Ishikawa (cell line): Measurements from ENCODE around the gene BLID.

Source experiments
- CEBPB ChIP-seq: IDR thresholded peaks from 2 replicates; pipeline ENCODE4 v1.6.1; 2012
- CREB1 ChIP-seq: IDR thresholded peaks from 2 replicates; pipeline ENCODE4 v1.6.1; 2012; ENCODE audit warnings: low read depth
- EGR1 ChIP-seq: IDR thresholded peaks from 2 replicates; pipeline ENCODE4 v1.6.1; 2012
- EP300 ChIP-seq: IDR thresholded peaks from 2 replicates; pipeline ENCODE4 v1.6.1; 2012; ENCODE audit warnings: borderline replicate concordance
- FOXM1 ChIP-seq: IDR thresholded peaks from 2 replicates; pipeline ENCODE4 v1.6.1; 2012; ENCODE audit warnings: low read depth, borderline replicate concordance
- NFIC ChIP-seq: IDR thresholded peaks from 2 replicates; pipeline ENCODE4 v1.6.1; 2012
- RAD21 ChIP-seq: IDR thresholded peaks from 2 replicates; pipeline ENCODE4 v1.6.1; 2012; ENCODE audit warnings: low read depth
- TAF1 ChIP-seq: IDR thresholded peaks from 2 replicates; pipeline ENCODE4 v1.6.1; 2012; ENCODE audit warnings: low read depth, mild to moderate bottlenecking
- TCF12 ChIP-seq: IDR thresholded peaks from 2 replicates; pipeline ENCODE4 v1.6.1; 2012; ENCODE audit warnings: low read depth
- TEAD4 ChIP-seq: IDR thresholded peaks from 2 replicates; pipeline ENCODE4 v1.6.1; 2012
- YY1 ChIP-seq: IDR thresholded peaks from 2 replicates; pipeline ENCODE4 v1.6.1; 2012; ENCODE audit warnings: low read depth
- ZBTB7A ChIP-seq: IDR thresholded peaks from 2 replicates; pipeline ENCODE4 v1.6.1; 2012; ENCODE audit warnings: low read depth
- TF ChIP-seq, protein P1 (sequence below): IDR thresholded peaks from 2 replicates; pipeline ENCODE4 v1.6.1; 2012
- TF ChIP-seq, protein P2 (sequence below): IDR thresholded peaks from 2 replicates; pipeline ENCODE4 v1.6.1; 2012; ENCODE audit warnings: low read depth, mild to moderate bottlenecking
- TF ChIP-seq, protein P3 (sequence below): IDR thresholded peaks from 2 replicates; pipeline ENCODE4 v1.6.1; 2012

BLID gene

DNA sequence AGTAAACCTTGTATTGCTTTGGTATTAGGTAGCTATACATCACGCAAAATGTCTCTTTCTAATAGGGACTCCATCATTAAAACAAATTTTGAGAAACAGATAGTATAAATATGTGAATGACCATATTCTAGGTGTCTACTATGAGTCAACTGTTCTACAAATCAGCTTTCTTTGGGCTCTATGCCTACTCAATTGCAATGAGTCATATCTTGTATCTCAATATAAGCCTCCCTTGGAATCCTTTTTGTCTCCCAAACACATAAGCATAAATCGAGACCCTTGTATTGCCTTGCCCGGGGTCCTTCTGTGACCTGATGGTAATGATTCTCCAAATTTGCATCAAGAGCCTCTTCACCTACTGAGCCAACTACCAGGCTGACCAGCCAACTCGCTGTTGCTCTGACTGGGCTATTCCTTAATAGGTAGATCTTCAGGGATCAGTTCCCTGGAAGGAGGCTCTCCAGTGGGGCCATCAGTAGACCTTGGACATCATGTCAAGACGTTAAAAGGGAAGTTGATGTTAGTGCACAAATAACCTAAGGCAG, 22.2 kb downstream of the BLID start:
- TF ChIP-seq FOXM1 (no peak), RAD21 (no peak), ZBTB7A (no peak), TCF12 (no peak), YY1 (no peak), EP300 (no peak), TEAD4 (no peak), NFIC (no peak), EGR1 (no peak), CEBPB (no peak), TAF1 (no peak), CREB1 (no peak)
- TF ChIP-seq, protein P1, sequence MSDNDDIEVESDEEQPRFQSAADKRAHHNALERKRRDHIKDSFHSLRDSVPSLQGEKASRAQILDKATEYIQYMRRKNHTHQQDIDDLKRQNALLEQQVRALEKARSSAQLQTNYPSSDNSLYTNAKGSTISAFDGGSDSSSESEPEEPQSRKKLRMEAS = no peak
- TF ChIP-seq, protein P2, sequence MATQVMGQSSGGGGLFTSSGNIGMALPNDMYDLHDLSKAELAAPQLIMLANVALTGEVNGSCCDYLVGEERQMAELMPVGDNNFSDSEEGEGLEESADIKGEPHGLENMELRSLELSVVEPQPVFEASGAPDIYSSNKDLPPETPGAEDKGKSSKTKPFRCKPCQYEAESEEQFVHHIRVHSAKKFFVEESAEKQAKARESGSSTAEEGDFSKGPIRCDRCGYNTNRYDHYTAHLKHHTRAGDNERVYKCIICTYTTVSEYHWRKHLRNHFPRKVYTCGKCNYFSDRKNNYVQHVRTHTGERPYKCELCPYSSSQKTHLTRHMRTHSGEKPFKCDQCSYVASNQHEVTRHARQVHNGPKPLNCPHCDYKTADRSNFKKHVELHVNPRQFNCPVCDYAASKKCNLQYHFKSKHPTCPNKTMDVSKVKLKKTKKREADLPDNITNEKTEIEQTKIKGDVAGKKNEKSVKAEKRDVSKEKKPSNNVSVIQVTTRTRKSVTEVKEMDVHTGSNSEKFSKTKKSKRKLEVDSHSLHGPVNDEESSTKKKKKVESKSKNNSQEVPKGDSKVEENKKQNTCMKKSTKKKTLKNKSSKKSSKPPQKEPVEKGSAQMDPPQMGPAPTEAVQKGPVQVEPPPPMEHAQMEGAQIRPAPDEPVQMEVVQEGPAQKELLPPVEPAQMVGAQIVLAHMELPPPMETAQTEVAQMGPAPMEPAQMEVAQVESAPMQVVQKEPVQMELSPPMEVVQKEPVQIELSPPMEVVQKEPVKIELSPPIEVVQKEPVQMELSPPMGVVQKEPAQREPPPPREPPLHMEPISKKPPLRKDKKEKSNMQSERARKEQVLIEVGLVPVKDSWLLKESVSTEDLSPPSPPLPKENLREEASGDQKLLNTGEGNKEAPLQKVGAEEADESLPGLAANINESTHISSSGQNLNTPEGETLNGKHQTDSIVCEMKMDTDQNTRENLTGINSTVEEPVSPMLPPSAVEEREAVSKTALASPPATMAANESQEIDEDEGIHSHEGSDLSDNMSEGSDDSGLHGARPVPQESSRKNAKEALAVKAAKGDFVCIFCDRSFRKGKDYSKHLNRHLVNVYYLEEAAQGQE = no peak
- TF ChIP-seq, protein P3, sequence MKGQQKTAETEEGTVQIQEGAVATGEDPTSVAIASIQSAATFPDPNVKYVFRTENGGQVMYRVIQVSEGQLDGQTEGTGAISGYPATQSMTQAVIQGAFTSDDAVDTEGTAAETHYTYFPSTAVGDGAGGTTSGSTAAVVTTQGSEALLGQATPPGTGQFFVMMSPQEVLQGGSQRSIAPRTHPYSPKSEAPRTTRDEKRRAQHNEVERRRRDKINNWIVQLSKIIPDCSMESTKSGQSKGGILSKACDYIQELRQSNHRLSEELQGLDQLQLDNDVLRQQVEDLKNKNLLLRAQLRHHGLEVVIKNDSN = no peak

DNA sequence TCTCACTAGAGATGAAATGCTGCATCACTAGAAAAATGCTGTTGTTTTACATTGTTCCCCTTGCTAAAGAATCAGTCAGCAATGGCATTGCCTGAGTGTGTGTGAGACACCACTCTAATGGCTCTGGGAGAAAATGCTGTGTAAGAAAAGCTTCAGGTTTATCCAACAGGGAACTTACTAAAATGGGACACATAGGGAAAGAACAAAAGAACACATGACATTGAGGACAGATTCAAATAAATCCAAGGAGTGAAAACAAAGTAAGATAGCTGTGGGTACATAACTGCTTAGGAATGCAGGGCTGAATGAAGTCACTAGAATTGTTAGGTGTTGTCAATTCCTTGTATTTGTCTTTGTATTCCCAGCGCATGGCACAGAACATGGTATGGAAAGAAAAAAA, 24.2 kb downstream of the BLID start:
- no peak for TF ChIP-seq YY1
- no peak for TF ChIP-seq RAD21
- TF ChIP-seq TEAD4 = no peak
- no peak for TF ChIP-seq FOXM1
- no peak for TF ChIP-seq EGR1
- TF ChIP-seq, protein P2 = no peak

DNA sequence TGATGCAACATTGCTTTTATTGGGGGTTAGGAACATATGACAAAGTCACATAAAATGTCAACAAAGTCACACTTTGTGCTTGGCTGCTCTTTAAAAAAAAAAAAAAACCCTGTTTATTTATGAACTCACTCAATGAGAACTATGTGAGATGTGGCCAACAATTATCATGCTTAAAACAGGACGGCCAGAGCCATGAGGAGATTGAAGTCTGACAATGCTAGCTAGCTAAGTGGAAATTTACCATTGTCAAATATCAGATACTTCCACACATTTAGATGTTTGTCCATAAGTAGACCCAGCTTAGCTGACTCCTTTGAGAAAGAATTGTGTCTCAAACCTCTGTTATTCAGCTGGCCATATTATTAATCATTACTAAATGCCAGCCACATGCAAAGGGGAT, 26.9 kb downstream of the BLID start:
- TF ChIP-seq RAD21 = no peak
- no peak for TF ChIP-seq FOXM1

DNA sequence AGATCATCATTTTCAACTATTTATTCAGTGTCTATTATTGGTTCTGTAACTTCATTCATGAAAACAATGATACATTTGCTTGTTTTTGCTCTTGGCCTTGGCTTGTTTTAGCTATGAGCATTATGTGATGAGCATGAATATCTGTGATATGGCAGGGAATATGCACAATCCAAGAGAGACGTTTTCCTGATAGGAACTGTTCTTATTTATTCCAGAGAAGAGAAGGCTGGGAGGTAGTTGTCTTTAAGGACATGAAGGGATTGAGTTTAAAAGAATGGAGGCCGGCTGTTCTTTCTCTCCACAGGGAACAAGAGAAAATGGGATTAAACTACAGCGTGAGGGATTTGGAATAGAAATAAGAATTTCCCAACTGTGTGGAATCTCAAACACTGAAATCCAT, 30.3 kb downstream of the BLID start:
- TF ChIP-seq, protein P2 = no peak
- TF ChIP-seq EP300 (no peak), CREB1 (no peak), FOXM1 (no peak), NFIC (no peak), TCF12 (no peak), EGR1 (no peak), YY1 (no peak)
- TF ChIP-seq, protein P3 = no peak

DNA sequence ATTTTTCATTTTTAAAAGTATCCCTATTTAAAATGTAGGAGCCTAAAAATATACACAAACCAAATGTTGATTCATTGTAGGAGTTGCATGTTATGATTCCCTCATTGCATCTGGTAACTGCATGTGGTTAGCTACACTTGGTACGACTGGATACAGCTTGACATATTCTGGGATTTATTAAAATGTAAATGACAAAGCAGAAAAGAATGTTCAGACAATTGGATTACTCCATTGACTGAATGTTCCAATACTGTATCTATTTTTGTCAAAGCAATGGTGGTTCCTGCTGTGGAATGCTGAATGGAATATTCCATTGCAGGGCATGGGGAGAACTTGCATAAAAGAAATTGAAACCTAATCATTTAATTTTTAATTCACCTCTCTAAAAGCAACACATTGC, 30.8 kb downstream of the BLID start:
- no peak for TF ChIP-seq TAF1
- no peak for TF ChIP-seq TCF12
- no peak for TF ChIP-seq RAD21
- TF ChIP-seq, protein P1 = no peak
- TF ChIP-seq, protein P2 = no peak
- no peak for TF ChIP-seq EGR1
- TF ChIP-seq NFIC = no peak
- no peak for TF ChIP-seq ZBTB7A
